ENCODE data around the gene PPTC7.

- TF ChIP-seq CHD1 (IDR thresholded peaks at IDR 0.05; ENCODE audit: low read depth, low read length) (0 out of 2 replicates have a peak, but pooled peaks have one; percentile 29), SP1 (IDR thresholded peaks at IDR 0.05; ENCODE audit: low read depth, low read length) (no peak), FOXM1 (IDR thresholded peaks at IDR 0.05; ENCODE audit: low read depth, low read length) (no peak), POLR2A (IDR thresholded peaks at IDR 0.05; ENCODE audit: low read depth, low read length) (peak; percentile 37; the same call in 1 of the 2 replicates), E2F4 (IDR thresholded peaks at IDR 0.05; ENCODE audit: low read depth, low read length) (no peak), JUND (IDR thresholded peaks at IDR 0.05; ENCODE audit: low read depth, low read length) (no peak), TCF3 (IDR thresholded peaks at IDR 0.05; ENCODE audit: borderline replicate concordance, insufficient read depth, low read depth, low read length) (no peak), POLR2AphosphoS5 (IDR thresholded peaks at IDR 0.05; ENCODE audit: low read length) (peak; percentile 75), BHLHE40 (IDR thresholded peaks at IDR 0.05; ENCODE audit: borderline replicate concordance in 1 of 2, low read depth in 2 of 2, low read length in 1 of 2) (peak in 1 of 2 experiments; percentile 17; a peak in 1 of 4 replicates)
Observed at GRCh38 chr12:110578694-110579534, 4.2 kb downstream of the PPTC7 start.

All from GM12878 (cell line).